Esophagus mucosa (tissue), 1 donor: Measurements from ENCODE around the gene ARHGEF4. TPM values are rescaled to one million over a fixed set of nuclear protein-coding genes. Genes with fewer than 3 reads are reported as not detected.

Experiments
- total RNA-seq: library from RNA; stranded (reverse); gene quantifications from one replicate; pipeline ENCODE4 v1.2.4, GENCODE V29; 2023
- donor health status: DM: yes; HTN: yes; CAD: no.

Gene ARHGEF4
- total RNA-seq, 1 donor from 2014 or later = 41.8 TPM

Other genes with a start within 250 kb of the ARHGEF4 start
- not detected for gene CFC1, start 237.3 kb upstream of the ARHGEF4 start, total RNA-seq
- not detected for gene POTEJ, start 225.5 kb upstream of the ARHGEF4 start, total RNA-seq
- gene GPR148, start 107.8 kb upstream of the ARHGEF4 start, total RNA-seq = not detected
- gene AMER3, start 81.4 kb upstream of the ARHGEF4 start, total RNA-seq = not detected